Transverse colon (tissue), 4 donors: ENCODE results near the gene UBXN2A. TPM values are rescaled to one million over a fixed set of nuclear protein-coding genes. Genes with fewer than 3 reads are reported as not detected.

Experiments used
- DNase-seq: peaks from one replicate; pipeline ENCODE4 v3.0.0-alpha.2; 2019
- H3K27ac ChIP-seq, 4 donors: fragments of 200-600 bp; sonication (generic); 2 replicates each; pipeline ENCODE4 v1.5.1; 2016 to 2018; ENCODE audit warnings: inconsistent platforms in 4 of 4
- H3K27me3 ChIP-seq: fragments of 200-600 bp; sonication (generic); 2 replicates; pipeline ENCODE4 v1.5.1; 2017; ENCODE audit warnings: inconsistent platforms
- H3K36me3 ChIP-seq, 4 donors: fragments of 200-600 bp; sonication (generic); 2 replicates each; pipeline ENCODE4 v1.5.1; 2017 to 2019; ENCODE audit warnings: inconsistent platforms in 4 of 4
- H3K4me1 ChIP-seq, 4 donors: fragments of 200-600 bp; sonication (generic); 2 replicates each; pipeline ENCODE4 v1.5.1; 2017 to 2020; ENCODE audit warnings: inconsistent platforms in 4 of 4
- H3K4me3 ChIP-seq, 4 donors: fragments of 200-600 bp; sonication (generic); 1 replicate in 1 of 4; 2 replicates in 3 of 4; pipeline versions ENCODE4 v1.5.1 to v1.6.1; 2017 to 2019; ENCODE audit warnings: inconsistent platforms in 4 of 4
- H3K9me3 ChIP-seq, 2 donors: fragments of 200-600 bp; sonication (generic); 2 replicates each; pipeline ENCODE4 v1.5.1; 2017 to 2019; ENCODE audit warnings: inconsistent platforms in 2 of 2
- EP300 ChIP-seq: sonication (generic); formaldehyde crosslinking; IDR thresholded peaks from one replicate; pipeline ENCODE4 v1.6.1; 2017; ENCODE audit warnings: antibody characterized with exemption, low read depth
- POLR2A ChIP-seq: fragments of 450-650 bp; IDR thresholded peaks from one replicate; pipeline ENCODE4 v1.6.1; 2016; ENCODE audit warnings: antibody characterized with exemption, mild to moderate bottlenecking, moderate library complexity
- POLR2AphosphoS5 ChIP-seq, 3 donors: sonication (generic); formaldehyde crosslinking; IDR thresholded peaks; one replicate each; pipeline ENCODE4 v1.6.1; 2016; ENCODE audit warnings: antibody characterized with exemption in 3 of 3
- WGBS, 2 donors: methylation state at CpG; one replicate each; pipeline ENCODE4 v1.1.5; 2018; ENCODE audit warnings: low coverage in 1 of 2; 5-methylcytosine and 5-hydroxymethylcytosine counted together
- in situ Hi-C, 4 donors: fragments of 200-750 bp; cut with MboI; loops; one replicate each; pipeline versions ENCODE4 v1.15.0 to v1.15.1; 2017; ENCODE audit warnings: low sequenced_read_pairs in 3 of 4, low pct_ligation_motif_present in 1 of 4, low pct_unique_long_range_greater_than_20kb in 1 of 4
- intact Hi-C: fragments of 100-400 bp; cut with DNase I; formaldehyde crosslinking; loops from one replicate; pipeline ENCODE4 v1.15.1; 2023; ENCODE audit warnings: low total_unique reads
- total RNA-seq, 4 donors: library from RNA; depleted of rRNA; stranded (reverse); fragments of >200 nt; gene quantifications; one replicate each; pipeline ENCODE4 v1.1.0, GENCODE V29; 2016
- TF ChIP-seq, protein P1 (sequence below), 5 experiments: fragments of 200-600 bp in 3 of 5; fragments of 450-650 bp in 2 of 5; sonication (generic) in 3 of 5; IDR thresholded peaks; 1 replicate in 2 of 5; 2 replicates in 3 of 5; pipeline ENCODE4 v1.5.1; 2016 to 2017; ENCODE audit warnings: antibody characterized with exemption in 5 of 5, inconsistent platforms in 3 of 5, mild to moderate bottlenecking in 2 of 5, moderate library complexity in 1 of 5

Gene UBXN2A
- total RNA-seq, 4 donors from 2014 or later, result 6.4 to 13.7 (median 10.8) TPM

DNA sequence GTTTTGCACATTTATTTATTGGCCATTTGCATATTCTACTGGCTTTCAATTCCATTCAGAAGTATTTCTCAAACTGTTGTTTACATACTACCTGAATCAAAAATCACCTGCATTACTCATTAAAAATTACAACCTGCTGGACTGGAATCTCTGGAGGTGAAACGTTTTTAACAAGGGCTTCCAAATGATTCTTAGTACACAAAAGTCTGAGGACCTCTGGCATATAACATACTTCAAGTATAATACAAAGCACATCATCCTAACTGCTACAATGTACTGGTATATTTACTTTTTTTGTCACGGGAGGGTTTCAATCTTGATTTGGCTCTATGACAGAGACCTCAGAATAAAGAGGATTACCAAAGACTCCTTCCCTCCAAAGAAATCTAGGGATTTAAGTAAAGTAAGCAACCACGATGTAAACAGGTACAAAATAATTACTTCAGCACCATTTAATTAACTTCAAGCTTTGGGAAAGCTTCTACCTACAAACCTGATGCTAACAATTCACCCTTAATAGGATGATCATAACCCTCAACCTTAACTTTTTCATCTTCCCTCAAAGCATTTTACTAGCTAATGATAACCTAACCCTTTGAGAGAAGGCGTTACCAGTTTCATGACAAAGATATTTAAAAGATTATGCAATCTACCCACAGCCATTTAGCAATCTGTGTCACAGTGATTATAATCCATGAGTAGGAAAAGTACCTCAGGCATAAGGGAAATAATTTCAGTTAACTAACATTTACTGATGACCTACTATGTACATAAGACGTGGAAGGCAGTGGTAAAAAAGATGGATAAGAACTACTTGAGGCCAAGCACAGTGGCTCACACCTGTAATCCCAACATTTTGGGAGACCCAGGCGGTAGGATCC is 38.1 kb upstream of the UBXN2A start:
- in situ Hi-C loops (no loop called here), intact Hi-C loops (no loop called here)
- TF ChIP-seq POLR2A, result no peak
- TF ChIP-seq EP300, result no peak
- TF ChIP-seq, protein P1, sequence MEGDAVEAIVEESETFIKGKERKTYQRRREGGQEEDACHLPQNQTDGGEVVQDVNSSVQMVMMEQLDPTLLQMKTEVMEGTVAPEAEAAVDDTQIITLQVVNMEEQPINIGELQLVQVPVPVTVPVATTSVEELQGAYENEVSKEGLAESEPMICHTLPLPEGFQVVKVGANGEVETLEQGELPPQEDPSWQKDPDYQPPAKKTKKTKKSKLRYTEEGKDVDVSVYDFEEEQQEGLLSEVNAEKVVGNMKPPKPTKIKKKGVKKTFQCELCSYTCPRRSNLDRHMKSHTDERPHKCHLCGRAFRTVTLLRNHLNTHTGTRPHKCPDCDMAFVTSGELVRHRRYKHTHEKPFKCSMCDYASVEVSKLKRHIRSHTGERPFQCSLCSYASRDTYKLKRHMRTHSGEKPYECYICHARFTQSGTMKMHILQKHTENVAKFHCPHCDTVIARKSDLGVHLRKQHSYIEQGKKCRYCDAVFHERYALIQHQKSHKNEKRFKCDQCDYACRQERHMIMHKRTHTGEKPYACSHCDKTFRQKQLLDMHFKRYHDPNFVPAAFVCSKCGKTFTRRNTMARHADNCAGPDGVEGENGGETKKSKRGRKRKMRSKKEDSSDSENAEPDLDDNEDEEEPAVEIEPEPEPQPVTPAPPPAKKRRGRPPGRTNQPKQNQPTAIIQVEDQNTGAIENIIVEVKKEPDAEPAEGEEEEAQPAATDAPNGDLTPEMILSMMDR (IDR thresholded peaks at IDR 0.05), result no peak
- TF ChIP-seq POLR2AphosphoS5 (IDR thresholded peaks at IDR 0.05), result no peak
- H3K4me3 ChIP-seq, result no peak overlapping the region
- peaks cover 4 to 60% (median 30%) of the 10 kb centered on the region in 4 donors for H3K4me1 ChIP-seq
- DNase-seq, result no peak
- WGBS, 2 donors, result 54 to 63% methylated on average over 6 of the region's 6 CpGs
- no peaks in the 10 kb centered on the region for H3K9me3 ChIP-seq
- no peaks in the 10 kb centered on the region for H3K36me3 ChIP-seq
- no peak overlapping the region for H3K27ac ChIP-seq
- no peaks in the 10 kb centered on the region for H3K27me3 ChIP-seq

DNA sequence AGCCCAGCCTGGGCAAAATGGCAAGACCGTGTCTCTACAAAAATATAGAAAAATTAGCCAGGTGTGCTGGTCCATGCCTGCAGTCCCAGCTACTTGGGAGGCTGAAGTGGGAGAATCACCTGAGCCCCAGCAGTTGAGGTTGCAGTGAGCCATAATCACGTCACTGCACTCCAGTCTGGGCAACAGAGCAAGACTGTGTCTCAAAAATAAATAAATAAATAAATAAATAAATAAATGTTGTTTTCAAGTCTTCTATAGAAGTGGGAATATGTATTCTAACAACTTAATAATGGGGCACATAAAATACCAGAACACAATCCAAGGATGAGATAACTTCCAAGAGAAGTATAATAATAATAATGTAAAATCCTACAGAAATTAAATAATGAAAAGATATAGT is 37.2 kb upstream of the UBXN2A start:
- TF ChIP-seq, protein P1 (IDR thresholded peaks at IDR 0.05), result no peak
- TF ChIP-seq POLR2A (no peak), POLR2AphosphoS5 (IDR thresholded peaks at IDR 0.05) (no peak), EP300 (no peak)
- WGBS, 2 donors, result 92 to 94% methylated on average over 2 of the region's 2 CpGs

DNA sequence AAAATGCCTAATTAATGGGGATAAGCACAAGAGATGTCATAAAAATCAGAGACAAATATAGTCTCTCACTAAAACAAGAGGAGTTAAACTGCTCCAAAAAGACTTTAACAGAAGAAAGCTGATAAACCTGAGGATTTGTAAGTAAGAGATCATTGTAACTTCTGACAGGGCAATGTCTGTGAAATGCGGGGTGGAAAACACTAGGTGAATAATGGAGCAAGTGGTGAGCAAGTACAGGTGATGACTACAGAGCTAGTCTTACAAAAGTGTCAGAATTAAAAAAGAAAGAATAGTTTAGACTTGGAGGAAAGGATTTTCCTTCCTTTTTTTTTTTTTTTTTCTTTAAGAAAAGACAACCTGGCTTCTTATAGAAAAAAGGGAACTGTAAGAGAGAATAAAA is 36.0 kb upstream of the UBXN2A start:
- in situ Hi-C loops (no loop called here), intact Hi-C loops (no loop called here)
- Histone ChIP-seq H3K27me3 (no peaks in the 10 kb centered on the region), H3K36me3 (no peaks in the 10 kb centered on the region), H3K9me3 (no peaks in the 10 kb centered on the region), H3K27ac (peak overlapping the region in 2 of 4 donors; percentile 20 to 26), H3K4me3 (no peak overlapping the region), H3K4me1 (peaks cover 4 to 60% (median 30%) of the 10 kb centered on the region in 4 donors)
- TF ChIP-seq EP300 (no peak), POLR2AphosphoS5 (IDR thresholded peaks at IDR 0.05) (no peak), POLR2A (no peak)
- TF ChIP-seq, protein P1 (IDR thresholded peaks at IDR 0.05), result no peak
- no peak for DNase-seq
- WGBS, 2 donors, result 29 to 63% methylated on average over 1 of the region's 1 CpG

More for the DNA sequence above, 37.2 kb upstream of the UBXN2A start:
- H3K36me3 ChIP-seq, result no peaks in the 10 kb centered on the region
- H3K27me3 ChIP-seq, result no peaks in the 10 kb centered on the region
- H3K4me3 ChIP-seq, result no peak overlapping the region
- no peak overlapping the region for H3K27ac ChIP-seq
- in situ Hi-C loops (no loop called here), intact Hi-C loops (no loop called here)
- DNase-seq, result no peak
- no peaks in the 10 kb centered on the region for H3K9me3 ChIP-seq
- peaks cover 4 to 60% (median 30%) of the 10 kb centered on the region in 4 donors for H3K4me1 ChIP-seq

DNA sequence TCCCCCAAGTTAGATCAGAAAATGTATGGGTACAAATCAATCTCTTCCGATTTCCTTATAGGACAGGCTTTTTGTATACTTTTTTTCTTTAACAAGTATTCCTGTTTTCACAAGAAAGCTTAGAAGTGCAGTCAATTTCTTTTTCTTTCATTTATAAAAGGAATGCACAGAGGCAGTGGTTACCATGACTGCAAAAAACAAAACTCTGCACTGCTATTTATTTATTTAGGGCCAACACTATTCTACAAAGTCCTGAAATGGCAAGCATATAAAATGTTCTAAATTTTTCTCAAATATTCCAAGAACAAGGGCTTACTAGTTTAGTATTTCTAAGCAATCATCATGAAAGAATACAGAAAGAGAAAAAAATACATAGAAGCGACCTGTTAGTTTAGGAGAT is 35.6 kb upstream of the UBXN2A start:
- intact Hi-C loops (no loop called here), in situ Hi-C loops (no loop called here)

More for the DNA sequence above, 35.6 kb upstream of the UBXN2A start:
- Histone ChIP-seq H3K27me3 (no peaks in the 10 kb centered on the region), H3K36me3 (no peaks in the 10 kb centered on the region), H3K27ac (peak overlapping the region in 2 of 4 donors; percentile 20 to 22), H3K4me1 (peaks cover 4 to 60% (median 30%) of the 10 kb centered on the region in 4 donors), H3K4me3 (no peak overlapping the region), H3K9me3 (no peaks in the 10 kb centered on the region)
- TF ChIP-seq POLR2A (no peak), EP300 (no peak), POLR2AphosphoS5 (IDR thresholded peaks at IDR 0.05) (no peak)
- TF ChIP-seq, protein P1 (IDR thresholded peaks at IDR 0.05), result no peak
- DNase-seq, result no peak
- 63 to 80% methylated on average over 2 of the region's 2 CpGs for WGBS, 2 donors
